GM19099 (cell line): Measurements from ENCODE around the gene RBM17.

ENCODE experiments used
- POLR2A ChIP-seq: IDR thresholded peaks from 3 replicates; pipeline ENCODE4 v1.6.1; 2011; ENCODE audit warnings: low read depth; ENCODE audit not compliant: insufficient read length; ENCODE audit errors: extremely low read depth

The RBM17 gene

DNA sequence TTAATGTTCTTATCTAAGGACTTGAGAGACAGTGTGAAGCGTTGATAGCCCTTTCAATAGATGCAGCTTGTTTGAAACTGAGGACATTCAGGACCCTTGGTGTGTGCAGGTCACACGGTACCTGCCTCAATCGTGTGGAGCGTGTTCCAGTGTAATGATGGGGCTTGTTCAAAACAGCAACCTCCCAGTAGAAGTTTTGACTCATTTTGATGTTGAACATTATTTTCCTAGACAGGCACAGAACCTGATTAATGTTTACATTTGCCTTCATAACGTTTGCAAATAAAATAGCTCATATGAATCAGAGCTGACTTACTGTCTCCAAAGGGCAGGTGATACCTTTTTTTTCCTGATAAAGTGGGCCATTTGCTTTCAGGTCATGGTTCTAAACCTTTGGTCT, 21.3 kb downstream of the RBM17 start:
- TF ChIP-seq POLR2A: no peak

DNA sequence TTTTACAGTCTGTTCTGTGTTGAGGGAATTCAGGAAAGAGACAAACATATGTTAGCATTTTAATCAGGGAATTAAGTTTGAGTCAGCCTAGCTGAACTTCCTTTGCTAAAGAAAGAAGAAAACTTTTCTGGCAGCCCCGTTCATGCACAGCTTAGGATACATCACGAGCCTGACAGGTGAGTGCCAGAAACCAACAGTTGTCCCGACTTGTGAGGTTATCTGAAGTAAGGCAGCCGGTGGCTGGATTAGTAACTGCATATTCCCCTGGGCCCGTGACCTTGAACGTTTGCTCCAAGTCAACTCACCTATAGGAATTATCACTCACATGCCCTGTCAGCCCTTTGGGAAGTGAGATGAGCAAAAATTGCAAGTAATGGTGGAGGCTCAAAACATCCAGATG, 24.1 kb downstream of the RBM17 start:
- no peak for TF ChIP-seq POLR2A

DNA sequence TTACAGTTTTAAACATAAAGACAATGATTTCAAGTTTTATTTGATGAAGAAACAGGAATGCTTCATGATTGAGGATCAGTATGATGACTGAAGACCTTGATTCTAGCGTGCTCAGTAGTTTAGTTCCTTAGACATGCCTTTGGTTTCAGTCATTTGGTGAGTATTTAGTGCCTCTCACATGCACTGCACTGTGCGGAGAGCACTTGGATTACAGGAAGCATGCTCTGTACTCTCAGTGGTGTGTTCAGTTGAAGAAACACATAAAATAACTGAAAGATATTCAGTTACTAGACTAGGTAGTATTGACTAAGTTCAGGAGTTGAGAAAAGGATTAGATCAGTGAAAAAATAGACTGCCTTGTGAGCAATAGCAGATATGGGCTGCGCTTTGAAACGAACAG, 25.5 kb downstream of the RBM17 start:
- no peak for TF ChIP-seq POLR2A

DNA sequence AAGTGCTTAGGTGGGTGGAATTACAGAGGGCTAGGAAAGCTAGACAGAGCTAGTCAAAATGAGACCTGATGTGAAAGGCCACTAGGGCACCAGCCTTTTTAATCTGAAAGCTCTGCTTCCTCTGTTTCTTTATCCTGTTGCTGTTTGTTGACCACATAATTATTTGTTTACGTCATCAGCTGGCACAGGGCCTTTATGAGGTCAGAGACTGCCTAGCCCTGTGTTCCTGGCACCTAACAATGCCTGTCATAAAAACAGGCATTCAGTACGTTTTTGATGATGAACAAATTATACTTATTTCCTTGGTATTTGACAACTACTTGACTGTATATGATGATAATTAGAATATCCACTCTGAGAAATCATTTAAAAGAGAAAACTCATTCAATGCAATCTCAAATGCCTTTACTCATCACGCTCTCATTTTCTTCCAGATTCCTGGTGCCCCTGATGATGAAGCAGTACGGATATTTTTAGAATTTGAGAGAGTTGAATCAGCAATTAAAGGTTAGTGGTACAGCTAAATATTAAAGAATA, 26.0 kb downstream of the RBM17 start:
- TF ChIP-seq POLR2A: no peak

DNA sequence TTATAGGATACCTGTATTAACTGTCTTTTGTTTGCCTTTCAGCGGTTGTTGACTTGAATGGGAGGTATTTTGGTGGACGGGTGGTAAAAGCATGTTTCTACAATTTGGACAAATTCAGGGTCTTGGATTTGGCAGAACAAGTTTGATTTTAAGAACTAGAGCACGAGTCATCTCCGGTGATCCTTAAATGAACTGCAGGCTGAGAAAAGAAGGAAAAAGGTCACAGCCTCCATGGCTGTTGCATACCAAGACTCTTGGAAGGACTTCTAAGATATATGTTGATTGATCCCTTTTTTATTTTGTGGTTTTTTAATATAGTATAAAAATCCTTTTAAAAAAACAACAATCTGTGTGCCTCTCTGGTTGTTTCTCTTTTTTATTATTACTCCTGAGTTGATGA, 26.6 kb downstream of the RBM17 start:
- TF ChIP-seq POLR2A: no peak

DNA sequence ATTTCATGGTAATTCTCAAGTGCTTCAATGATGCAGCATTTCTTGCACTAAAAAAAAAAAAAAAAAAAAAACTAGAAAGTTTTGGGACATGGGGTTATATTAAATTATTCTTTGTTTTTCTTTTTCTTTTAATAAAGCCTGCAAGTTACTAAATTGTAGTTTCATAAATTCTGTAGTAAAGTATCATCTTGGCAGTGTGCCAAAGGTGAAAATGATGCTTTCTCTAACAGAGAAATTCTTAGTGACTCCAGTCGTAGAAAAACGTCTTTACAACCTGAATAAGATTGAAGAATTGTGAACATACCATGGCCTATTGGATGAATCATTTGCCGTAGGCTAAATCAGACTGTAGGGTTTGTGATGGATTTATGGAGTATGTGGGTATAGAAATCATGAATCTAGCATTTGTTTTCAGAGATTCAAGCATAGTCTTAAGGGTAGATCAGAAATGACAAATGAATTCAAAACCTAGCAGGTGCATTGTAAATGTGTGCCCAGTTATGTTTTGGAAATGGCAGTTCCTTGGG, 27.1 kb downstream of the RBM17 start:
- TF ChIP-seq POLR2A: no peak

DNA sequence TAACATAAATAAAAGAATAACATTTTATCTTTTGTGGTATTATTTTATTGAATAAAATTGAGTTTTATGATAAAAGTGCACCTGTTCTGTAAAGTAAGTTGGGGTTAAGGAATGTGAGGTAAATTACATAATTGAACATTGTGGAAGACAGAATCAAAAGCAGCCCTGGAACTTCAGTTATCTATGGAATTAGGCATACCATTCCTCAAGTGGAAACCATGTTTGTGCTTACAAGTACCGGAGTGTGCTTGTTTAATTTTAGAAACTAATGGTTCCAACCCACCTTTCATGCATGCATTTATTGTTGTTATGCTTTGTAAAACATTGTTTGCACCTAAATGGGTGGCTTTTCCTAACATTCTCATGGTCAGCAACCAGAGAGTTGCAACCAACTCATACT, 28.0 kb downstream of the RBM17 start:
- TF ChIP-seq POLR2A: no peak

DNA sequence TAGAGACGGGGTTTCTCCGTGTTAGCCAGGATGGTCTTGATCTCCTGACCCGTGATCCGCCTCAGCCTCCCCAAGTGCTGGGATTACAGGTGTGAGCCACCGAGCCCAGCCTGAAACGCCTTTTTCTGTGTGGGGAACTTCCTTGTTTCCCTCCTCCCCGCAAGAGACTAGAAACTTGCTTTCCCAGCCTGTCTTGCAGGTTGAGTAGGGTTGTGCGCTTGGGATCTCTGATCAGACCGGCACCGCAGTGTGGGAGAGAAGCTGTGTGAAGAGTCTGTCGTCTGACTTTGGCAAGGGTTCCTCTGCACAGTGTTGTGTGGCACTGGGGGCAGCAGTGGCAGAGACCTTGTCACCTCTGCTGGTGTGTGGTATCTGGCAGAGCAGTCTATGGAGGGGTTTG, 28.9 kb downstream of the RBM17 start:
- TF ChIP-seq POLR2A: no peak

DNA sequence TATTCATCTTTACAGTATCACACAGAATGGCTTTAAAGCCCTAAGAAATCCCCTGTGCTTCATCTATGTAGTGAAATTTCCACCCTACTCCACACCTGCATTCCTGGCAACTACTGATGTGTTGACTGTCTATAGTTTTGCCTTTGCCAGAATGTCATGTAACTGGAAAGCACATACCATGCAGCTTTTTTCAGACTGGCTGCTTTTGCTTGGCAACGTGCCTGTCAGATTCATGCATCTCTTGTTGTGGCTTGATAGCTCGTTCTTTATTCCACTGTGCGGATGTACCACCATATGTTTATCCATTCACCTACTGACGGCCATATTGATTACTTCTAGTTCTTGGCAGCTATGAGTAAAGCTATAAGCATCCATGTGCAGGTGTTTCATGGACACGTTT, 30.6 kb downstream of the RBM17 start:
- no peak for TF ChIP-seq POLR2A

DNA sequence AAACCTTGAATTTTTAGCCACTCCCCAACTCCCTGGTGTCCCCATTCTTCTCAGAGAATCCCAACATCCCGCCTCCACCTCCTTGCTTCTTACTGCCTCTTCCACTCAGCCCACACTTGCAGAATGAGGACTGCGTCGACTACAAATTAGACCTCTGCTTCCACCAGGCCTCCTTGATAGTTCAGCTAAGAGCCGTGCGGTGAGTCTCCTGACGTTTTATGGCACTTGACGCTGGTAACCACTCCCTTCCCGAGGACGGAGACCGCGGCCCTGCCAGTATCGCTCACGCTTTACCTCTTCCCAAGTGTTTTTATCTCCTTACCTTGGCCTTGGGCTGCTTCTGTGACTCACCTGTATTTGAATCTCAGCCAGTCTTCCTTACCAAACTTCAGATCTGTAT, 31.1 kb downstream of the RBM17 start:
- TF ChIP-seq POLR2A: no peak

DNA sequence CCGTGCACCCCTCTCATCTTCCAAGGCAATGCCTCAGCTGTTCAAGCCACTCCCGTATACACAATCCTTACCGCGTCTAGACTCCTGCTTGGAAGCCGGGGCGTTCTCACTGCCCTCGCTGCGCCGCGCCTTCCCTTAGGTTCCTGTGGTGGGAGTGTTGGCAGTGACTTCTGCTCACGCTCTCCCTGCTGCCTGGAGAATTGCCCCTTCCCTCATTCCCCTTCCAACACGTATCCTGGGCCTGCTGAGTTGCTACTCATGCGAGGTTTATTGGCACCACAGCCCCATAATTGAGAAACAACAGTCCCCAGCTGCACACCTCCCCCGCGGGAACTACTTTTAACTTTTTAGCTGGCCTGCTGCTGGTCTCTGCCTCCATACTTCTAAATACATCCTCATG, 31.9 kb downstream of the RBM17 start:
- no peak for TF ChIP-seq POLR2A

DNA sequence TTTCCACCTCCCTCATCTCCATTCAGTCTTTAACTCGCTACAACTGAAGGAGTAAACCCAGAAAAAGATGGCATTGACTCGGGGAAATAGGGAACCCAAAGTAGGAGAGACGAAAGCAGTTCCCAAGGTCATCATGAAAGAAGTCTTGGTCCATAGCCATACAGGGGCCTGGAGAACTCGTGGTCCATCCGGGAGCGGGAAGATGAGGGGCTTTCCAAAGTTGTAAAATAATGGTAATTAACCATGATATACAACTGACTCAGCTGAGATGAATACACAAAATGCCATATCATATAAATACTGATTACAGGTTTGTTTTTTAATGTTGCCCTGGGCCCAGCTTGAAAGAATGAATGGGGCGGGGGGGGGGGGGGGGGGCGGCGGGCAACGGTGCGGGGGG, 32.3 kb downstream of the RBM17 start:
- TF ChIP-seq POLR2A: no peak

DNA sequence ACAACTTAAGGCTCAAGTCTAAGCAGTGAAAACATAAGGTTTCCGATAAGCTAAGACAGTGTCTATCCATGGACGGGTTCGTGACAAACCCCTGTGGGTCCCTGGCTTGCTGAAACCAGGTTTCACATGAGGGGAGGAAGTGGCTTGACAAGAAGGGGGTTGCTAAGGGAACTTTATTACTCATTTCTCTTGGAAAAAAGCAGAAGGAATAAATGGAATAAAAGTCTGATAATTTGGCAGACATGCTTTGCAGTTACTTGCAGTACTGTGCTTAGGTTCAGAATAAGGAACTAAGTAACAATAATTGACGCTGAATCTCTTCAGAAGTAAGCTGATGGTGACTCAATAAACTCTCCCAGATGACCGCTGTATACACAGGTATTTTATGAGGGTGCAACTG, 34.7 kb downstream of the RBM17 start:
- TF ChIP-seq POLR2A: no peak

DNA sequence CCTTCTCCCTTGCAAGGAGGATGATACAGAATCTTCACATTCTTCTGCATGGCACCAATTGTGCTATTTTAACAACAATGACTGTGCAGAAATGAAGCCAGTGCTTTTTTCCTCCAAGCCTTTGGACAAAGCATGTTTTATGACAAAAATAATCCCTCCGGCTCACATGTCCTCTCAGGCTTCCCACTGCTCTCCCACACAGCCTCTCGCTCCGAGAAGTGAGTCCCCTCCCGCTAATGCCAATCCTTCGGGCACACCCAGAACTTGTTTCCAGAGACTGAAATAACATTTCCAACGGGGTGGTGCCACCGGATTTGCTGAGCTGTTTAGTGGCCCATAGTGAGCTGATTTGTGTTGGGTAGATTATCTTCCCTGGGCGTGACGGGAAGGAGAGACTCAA, 35.8 kb downstream of the RBM17 start:
- TF ChIP-seq POLR2A: no peak

DNA sequence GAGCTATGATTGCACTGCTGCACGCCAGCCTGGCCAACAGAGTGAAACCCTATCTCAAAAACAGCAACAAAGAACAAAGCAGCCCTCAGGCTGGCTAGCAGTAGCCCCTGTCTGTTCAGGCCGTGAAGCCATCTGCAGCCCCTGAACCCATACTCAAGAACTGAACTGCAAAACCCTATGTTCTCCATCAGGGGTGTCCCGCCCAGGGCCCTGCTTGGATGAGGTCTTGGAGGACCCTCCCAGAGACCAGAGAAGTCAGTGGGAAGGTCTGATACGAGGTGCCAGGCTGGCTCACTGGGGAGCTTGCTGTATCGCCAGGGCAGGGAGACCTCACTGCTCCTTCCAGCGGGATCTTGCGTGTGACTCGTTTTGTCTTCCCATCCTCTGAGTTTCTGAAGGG, 39.3 kb downstream of the RBM17 start:
- TF ChIP-seq POLR2A: no peak

DNA sequence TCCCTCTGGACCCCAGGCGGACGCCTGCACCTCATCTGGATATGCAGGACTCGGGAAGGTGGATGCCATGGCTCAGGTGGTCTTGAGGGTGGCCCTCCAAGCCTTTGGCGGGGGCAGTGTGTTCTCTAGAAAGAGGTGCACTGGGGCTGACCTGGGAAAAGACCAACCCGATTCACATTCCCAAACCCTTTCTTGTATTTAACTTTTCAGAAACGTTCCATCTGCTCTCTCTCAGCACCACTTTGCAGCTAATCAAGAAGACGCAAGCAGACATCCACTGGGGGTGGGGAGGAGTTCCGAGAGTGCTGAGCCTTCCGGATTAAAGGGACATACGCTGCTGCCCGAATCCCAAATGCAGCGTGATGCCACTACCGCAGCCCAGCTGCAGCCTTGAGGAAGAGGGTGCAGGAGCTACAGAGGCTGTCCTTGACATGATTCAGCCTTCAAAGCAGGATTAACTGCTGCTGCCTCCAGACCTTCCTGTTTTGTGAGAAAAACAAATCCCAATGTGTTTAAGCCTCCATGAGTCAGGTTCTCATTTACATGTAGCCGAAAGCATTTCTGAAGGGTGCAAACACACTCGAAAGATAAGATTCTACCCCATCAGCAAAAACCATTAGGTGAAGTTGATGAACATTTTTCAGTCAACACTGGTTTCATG, 39.9 kb downstream of the RBM17 start:
- no peak for TF ChIP-seq POLR2A
